ENCODE measurements around the gene GIT1.

Gene GIT1, protein sequence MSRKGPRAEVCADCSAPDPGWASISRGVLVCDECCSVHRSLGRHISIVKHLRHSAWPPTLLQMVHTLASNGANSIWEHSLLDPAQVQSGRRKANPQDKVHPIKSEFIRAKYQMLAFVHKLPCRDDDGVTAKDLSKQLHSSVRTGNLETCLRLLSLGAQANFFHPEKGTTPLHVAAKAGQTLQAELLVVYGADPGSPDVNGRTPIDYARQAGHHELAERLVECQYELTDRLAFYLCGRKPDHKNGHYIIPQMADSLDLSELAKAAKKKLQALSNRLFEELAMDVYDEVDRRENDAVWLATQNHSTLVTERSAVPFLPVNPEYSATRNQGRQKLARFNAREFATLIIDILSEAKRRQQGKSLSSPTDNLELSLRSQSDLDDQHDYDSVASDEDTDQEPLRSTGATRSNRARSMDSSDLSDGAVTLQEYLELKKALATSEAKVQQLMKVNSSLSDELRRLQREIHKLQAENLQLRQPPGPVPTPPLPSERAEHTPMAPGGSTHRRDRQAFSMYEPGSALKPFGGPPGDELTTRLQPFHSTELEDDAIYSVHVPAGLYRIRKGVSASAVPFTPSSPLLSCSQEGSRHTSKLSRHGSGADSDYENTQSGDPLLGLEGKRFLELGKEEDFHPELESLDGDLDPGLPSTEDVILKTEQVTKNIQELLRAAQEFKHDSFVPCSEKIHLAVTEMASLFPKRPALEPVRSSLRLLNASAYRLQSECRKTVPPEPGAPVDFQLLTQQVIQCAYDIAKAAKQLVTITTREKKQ

DNA sequence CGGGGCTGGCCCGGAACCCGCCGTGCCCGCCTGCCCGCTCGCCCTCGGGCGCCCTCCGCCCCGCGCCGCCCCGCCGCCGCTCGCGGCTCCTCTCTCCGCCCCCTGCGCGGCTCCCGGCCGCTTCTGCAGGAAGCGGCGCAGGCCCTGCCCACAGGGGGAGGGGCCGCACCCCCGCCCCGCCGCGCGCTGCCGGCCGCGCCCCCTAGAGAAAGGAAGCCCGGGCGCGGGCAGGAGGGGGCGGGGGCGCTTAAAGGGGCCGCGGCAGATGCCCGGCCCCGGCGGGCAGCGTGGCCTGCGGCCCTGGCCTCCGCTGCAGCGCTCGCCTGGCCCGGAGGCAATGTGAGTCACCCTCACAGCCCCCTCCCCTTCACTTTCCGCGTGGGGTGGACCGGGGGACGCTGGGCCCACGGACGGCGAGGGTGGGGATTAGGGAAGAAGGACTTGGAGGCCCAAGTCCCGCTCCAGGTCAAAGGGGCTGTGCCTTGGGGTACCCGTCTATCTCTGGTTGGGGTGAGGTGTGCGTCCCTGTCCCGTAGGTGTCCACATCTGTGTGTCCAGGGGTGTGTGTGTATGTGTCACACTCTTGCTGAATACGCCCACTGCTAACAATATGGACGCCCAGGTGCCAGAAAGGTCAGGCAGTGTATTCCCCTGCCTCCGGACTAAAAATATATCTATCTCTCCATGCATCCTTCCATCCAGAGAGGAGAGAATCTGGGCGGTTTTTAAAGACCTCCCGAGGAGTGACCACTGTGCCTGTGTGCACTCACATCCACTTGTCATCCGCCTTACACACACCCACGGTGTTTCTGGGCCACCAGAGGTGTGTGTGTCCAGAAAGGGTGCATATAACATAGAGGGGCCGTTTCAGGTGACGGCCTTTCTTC, at the start of gene GIT1:
Gene GIT1, minus strand, starts transcription at position 125 of the 887 bp plus-strand sequence. CDS start 270 bp downstream, outside the sequence.
- Histone ChIP-seq H3K9ac (ENCODE audit: low read length) (peak within 1 kb of the TSS; percentile 91), H3K36me3 (ENCODE audit: control insufficient read depth, insufficient read depth, low read length, severe bottlenecking) (no peaks in the 10 kb centered on the region), H3K9me3 (ENCODE audit: control insufficient read depth, low read length) (no peaks in the 10 kb centered on the region), H3K27me3 (replicated peaks; ENCODE audit: control insufficient read depth, insufficient read depth, low read length) (no peaks in the 10 kb centered on the region), H3K4me3 (ENCODE audit: low read length) (peak within 1 kb of the TSS; percentile 90), H3K4me1 (ENCODE audit: control insufficient read depth, insufficient read depth, low read length) (peaks cover 60% of the 10 kb centered on the region)
- DNase-seq (ENCODE audit: low read depth): peak; percentile 96

DNA sequence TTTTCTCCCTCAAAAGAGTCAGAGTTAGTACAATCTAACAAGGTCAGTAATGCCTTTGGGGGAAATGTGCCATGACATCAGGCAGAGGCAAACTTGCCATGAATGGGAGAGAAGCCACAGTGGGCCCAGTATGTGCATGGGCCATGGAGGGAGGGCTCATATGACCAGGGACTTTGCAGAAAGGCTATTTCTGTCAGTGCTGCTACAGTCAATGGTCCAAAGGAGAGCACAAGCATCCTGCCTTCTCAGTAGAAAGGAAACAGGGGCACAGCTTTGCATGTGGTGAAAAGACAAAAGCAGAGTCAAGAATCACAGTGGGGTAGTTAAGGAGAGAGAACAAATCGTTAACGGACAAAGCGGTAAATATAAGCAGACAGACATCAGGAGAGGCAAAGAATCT, 44.4 kb upstream of the GIT1 start:
- Histone ChIP-seq H3K9me3 (ENCODE audit: control insufficient read depth, low read length) (no peaks in the 10 kb centered on the region), H3K4me1 (ENCODE audit: control insufficient read depth, insufficient read depth, low read length) (peaks cover 4% of the 10 kb centered on the region), H3K27me3 (replicated peaks; ENCODE audit: control insufficient read depth, insufficient read depth, low read length) (no peaks in the 10 kb centered on the region), H3K36me3 (ENCODE audit: control insufficient read depth, insufficient read depth, low read length, severe bottlenecking) (peaks cover 44% of the 10 kb centered on the region), H3K4me3 (ENCODE audit: low read length) (no peak overlapping the region), H3K9ac (ENCODE audit: low read length) (no peak overlapping the region)
- DNase-seq (ENCODE audit: low read depth): no peak

DNA sequence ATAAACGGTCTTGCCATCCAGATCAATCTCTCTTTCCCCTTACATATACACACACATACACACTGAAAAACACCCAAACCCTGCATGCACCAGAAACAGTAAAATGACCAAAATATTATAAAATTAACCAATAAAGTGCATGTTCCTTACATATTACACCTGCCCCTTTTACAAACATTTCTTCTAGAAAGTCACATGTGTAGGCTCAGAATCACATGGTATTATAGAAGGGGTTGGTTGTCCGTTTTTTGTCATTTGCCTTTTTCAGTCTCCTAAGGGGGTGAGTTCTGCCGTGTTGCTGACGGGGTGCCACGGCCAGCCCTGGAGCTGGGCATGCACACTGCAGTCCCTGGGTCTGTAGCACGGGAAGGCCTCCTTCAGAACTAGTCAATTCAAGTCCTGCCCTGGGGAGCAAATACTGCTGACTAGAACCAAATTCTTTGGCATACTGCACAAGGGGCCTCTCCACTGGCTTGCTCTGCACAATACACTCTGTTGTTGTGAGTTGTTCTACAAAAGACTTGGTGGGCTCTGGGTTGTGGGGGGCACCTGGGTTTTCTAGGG, 41.3 kb upstream of the GIT1 start:
- no peak overlapping the region for H3K9ac ChIP-seq (ENCODE audit: low read length)
- peaks cover 33% of the 10 kb centered on the region for H3K36me3 ChIP-seq (ENCODE audit: control insufficient read depth, insufficient read depth, low read length, severe bottlenecking)
- no peak for DNase-seq (ENCODE audit: low read depth)
- H3K9me3 ChIP-seq (ENCODE audit: control insufficient read depth, low read length): no peaks in the 10 kb centered on the region
- no peaks in the 10 kb centered on the region for H3K27me3 ChIP-seq (replicated peaks; ENCODE audit: control insufficient read depth, insufficient read depth, low read length)
- no peak overlapping the region for H3K4me3 ChIP-seq (ENCODE audit: low read length)
- H3K4me1 ChIP-seq (ENCODE audit: control insufficient read depth, insufficient read depth, low read length): peaks cover 4% of the 10 kb centered on the region

DNA sequence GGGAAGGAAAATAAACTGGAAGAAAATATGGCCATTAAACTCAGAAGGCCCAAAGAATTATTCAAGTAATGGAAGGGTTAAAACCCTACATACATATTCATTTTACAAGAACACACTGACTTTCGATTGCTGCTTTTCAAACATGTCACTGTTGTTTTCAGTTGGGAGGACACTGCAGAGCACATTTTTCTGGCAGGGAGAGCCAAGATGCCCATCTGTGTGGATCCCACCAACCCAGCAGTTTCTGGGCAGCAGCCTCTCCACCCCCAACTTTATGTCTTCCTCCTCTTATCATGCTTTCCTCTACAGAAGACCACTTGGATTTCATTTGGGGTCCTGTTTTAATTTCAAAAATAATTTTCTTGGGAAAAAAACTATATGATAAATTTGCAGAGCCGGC, 40.4 kb upstream of the GIT1 start:
- Histone ChIP-seq H3K27me3 (replicated peaks; ENCODE audit: control insufficient read depth, insufficient read depth, low read length) (no peaks in the 10 kb centered on the region), H3K9me3 (ENCODE audit: control insufficient read depth, low read length) (no peaks in the 10 kb centered on the region), H3K36me3 (ENCODE audit: control insufficient read depth, insufficient read depth, low read length, severe bottlenecking) (peaks cover 27% of the 10 kb centered on the region), H3K4me3 (ENCODE audit: low read length) (no peak overlapping the region), H3K9ac (ENCODE audit: low read length) (no peak overlapping the region), H3K4me1 (ENCODE audit: control insufficient read depth, insufficient read depth, low read length) (peaks cover 4% of the 10 kb centered on the region)
- no peak for DNase-seq (ENCODE audit: low read depth)

DNA sequence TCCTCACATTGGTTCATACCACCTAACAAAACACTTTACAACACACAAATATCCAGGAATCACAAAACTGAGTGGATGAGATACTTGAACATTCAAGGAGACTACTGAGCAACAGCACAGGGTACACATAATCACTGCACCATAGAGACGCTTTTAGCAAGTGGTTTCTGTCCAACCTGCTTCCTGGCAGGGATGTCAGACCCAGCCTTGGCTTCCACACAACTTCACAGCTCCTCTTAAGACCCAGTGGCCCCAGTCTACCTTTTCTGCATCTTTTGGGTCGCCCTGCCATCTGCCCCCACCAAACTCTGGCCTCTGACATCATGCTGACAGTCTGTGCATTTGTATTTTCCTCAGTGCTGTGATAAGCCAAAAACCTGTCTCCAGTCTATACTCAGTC, 39.2 kb upstream of the GIT1 start:
- Histone ChIP-seq H3K4me3 (ENCODE audit: low read length) (no peak overlapping the region), H3K9me3 (ENCODE audit: control insufficient read depth, low read length) (no peaks in the 10 kb centered on the region), H3K27me3 (replicated peaks; ENCODE audit: control insufficient read depth, insufficient read depth, low read length) (no peaks in the 10 kb centered on the region)

DNA sequence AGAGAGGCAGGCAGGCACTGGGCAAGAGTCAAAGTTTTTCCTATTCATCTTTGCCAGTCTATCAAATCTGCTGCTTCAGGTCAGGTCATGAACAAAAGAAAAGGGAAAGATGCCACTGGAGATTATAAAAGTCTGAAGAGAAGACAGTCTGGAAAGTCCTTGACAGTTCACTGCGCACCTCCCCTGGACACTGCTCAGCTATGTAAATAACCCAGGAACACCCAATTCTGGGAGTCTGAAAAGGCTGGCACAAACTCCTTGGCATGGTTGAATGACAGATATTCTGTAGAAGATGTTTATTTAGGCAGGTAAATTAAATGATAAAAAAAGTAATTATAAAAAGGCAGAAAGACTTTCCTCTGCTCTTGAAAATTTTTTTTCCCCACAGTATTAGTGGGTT, 38.5 kb upstream of the GIT1 start:
- DNase-seq (ENCODE audit: low read depth): no peak
- Histone ChIP-seq H3K9ac (ENCODE audit: low read length) (no peak overlapping the region), H3K27me3 (replicated peaks; ENCODE audit: control insufficient read depth, insufficient read depth, low read length) (no peaks in the 10 kb centered on the region), H3K36me3 (ENCODE audit: control insufficient read depth, insufficient read depth, low read length, severe bottlenecking) (peaks cover 22% of the 10 kb centered on the region), H3K4me3 (ENCODE audit: low read length) (no peak overlapping the region), H3K9me3 (ENCODE audit: control insufficient read depth, low read length) (no peaks in the 10 kb centered on the region), H3K4me1 (ENCODE audit: control insufficient read depth, insufficient read depth, low read length) (peaks cover 6% of the 10 kb centered on the region)

More for the DNA sequence above, 39.2 kb upstream of the GIT1 start:
- peaks cover 22% of the 10 kb centered on the region for H3K36me3 ChIP-seq (ENCODE audit: control insufficient read depth, insufficient read depth, low read length, severe bottlenecking)
- DNase-seq (ENCODE audit: low read depth): no peak
- no peak overlapping the region for H3K9ac ChIP-seq (ENCODE audit: low read length)
- peaks cover 4% of the 10 kb centered on the region for H3K4me1 ChIP-seq (ENCODE audit: control insufficient read depth, insufficient read depth, low read length)

DNA sequence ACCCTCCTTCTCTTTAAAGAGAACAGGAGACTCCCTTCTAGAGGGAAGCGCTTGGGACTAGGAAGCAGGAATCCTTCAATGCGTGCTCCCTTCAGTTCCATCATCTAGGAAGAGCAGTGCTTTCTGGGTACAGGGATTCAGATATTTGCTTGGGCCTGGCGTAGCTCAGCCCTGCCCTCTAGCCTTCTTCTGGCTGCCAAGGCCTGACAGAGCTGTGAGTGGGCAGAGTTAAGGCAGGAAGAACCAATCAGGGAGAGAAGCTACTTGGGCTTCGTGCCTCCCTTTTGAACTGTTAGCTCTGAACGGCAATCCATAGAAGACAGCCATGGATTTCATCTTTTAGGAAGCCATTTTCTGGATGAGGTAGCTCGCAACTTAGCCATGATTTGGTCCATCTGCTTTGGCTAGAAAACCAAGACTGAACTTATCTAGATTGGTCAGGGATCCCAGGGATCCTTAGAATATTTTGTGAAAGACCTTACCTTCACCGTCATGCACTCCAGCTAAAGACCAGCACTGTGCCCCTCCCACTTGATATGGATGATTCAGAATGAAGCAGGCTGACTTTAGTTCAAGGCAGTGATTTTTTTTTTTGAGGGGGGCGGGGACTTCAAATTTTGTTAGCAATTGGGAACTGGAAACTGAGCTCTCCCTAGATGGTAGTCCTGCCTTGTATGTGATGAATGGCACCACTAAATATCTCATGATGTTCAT, 35.7 kb upstream of the GIT1 start:
- DNase-seq (ENCODE audit: low read depth): no peak
- Histone ChIP-seq H3K4me3 (ENCODE audit: low read length) (no peak overlapping the region), H3K4me1 (ENCODE audit: control insufficient read depth, insufficient read depth, low read length) (peaks cover 14% of the 10 kb centered on the region), H3K27me3 (replicated peaks; ENCODE audit: control insufficient read depth, insufficient read depth, low read length) (no peaks in the 10 kb centered on the region), H3K9me3 (ENCODE audit: control insufficient read depth, low read length) (no peaks in the 10 kb centered on the region), H3K9ac (ENCODE audit: low read length) (no peak overlapping the region), H3K36me3 (ENCODE audit: control insufficient read depth, insufficient read depth, low read length, severe bottlenecking) (no peaks in the 10 kb centered on the region)

DNA sequence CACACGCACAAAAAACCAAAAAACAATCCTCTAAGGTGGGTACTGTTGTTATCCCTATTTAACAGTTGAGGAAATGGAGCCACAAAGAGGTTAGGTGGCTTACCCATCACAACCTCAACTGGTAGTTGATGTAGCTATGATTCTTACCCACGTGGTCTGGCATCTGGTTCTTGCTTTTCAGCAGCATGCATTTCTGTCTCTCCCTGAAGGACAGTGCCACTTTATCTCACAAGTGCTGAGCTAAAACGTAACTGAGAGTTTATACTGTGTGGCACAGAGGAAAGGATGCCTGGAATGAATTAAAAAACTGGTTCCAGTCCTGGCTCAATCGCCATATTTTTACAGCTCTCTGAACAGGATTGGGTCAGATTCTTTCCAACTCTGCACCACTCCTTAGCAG, 35.1 kb upstream of the GIT1 start:
- H3K36me3 ChIP-seq (ENCODE audit: control insufficient read depth, insufficient read depth, low read length, severe bottlenecking): no peaks in the 10 kb centered on the region

DNA sequence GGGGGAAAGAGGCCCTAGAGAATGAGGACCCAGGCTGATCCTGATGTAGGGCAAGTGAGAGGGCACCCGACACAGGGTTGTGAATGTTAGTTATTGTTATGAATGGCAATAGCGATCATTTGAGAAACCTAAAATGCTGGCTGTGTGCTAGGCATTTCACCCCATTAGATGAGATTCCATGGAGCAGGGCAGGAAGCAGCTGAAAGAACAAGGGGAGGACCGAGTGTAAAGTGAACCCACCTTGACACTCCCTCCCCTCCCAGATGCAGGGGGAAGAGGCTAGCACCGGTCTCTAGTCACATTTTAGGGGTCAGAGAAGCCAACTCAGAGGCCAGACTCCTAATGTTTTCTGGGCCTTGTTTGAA, 33.8 kb upstream of the GIT1 start:
- no peaks in the 10 kb centered on the region for H3K36me3 ChIP-seq (ENCODE audit: control insufficient read depth, insufficient read depth, low read length, severe bottlenecking)
- no peaks in the 10 kb centered on the region for H3K27me3 ChIP-seq (replicated peaks; ENCODE audit: control insufficient read depth, insufficient read depth, low read length)
- H3K4me3 ChIP-seq (ENCODE audit: low read length): peak overlapping the region; percentile 84
- H3K9ac ChIP-seq (ENCODE audit: low read length): no peak overlapping the region
- DNase-seq (ENCODE audit: low read depth): no peak
- no peaks in the 10 kb centered on the region for H3K9me3 ChIP-seq (ENCODE audit: control insufficient read depth, low read length)
- peaks cover 10% of the 10 kb centered on the region for H3K4me1 ChIP-seq (ENCODE audit: control insufficient read depth, insufficient read depth, low read length)

More for the DNA sequence above, 35.1 kb upstream of the GIT1 start:
- Histone ChIP-seq H3K9ac (ENCODE audit: low read length) (no peak overlapping the region), H3K9me3 (ENCODE audit: control insufficient read depth, low read length) (no peaks in the 10 kb centered on the region), H3K27me3 (replicated peaks; ENCODE audit: control insufficient read depth, insufficient read depth, low read length) (no peaks in the 10 kb centered on the region), H3K4me1 (ENCODE audit: control insufficient read depth, insufficient read depth, low read length) (peaks cover 14% of the 10 kb centered on the region), H3K4me3 (ENCODE audit: low read length) (no peak overlapping the region)
- DNase-seq (ENCODE audit: low read depth): no peak

Data from adipocyte (in vitro differentiated cells).